ENCODE measurements around the gene DTNBP1. TPM values are rescaled to one million over a fixed set of nuclear protein-coding genes. Genes with fewer than 3 reads are reported as not detected.
A peak's percentile ranks its signal among the peaks of the same experiment; 100 is the strongest.

The DTNBP1 gene
- total and polyA plus RNA-seq, 11 donors = 7.0 to 38.4 (median 18.5) TPM

DNA sequence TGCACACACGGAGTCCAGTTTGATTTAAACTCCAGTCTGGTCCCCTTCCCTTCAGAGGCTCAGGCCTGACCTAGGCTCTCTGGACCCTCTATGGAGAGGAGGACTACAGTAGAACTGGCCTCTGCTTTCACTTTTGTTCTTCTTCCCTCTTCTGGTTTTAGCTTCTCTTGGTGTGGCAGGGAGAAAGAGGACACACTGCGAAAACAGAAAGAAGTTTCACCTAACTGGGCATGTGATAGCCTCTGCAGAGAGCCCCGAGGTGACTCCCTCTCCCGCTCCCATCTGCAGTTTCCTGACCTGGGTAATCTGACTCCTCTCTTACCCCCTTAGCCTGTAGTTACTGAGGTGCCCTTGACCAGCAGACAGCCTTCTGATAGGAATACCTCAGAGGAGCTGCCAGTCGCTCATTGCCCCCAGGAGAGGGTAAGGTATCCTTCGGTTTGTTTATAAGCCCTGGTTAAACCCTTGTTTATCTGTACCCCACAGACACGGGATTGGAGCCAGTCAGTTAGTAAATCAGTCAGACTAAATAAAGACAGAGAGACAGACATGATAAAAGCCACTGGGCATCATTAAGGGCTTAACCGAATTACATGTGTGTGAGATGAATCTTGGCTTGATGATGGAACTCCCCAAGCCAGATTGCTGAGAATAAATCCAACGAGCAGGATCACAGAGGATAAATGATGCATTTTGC lies 12.0 kb upstream of the DTNBP1 start:
- no peak for DNase-seq
- H3K4me1 ChIP-seq = peaks cover 0 to 24% (median 0%) of the 10 kb centered on the region in 12 donors
- WGBS, 4 donors = 57 to 60% (median 59%) methylated on average over 9 of the region's 9 CpGs
- intact Hi-C loops (cut with DNase I) = no loop called here
- no peaks in the 10 kb centered on the region for H3K27me3 ChIP-seq
- H3K27ac ChIP-seq = peak overlapping the region in 1 of 12 donors; percentile 76
- no peaks in the 10 kb centered on the region for H3K36me3 ChIP-seq
- ATAC-seq = peak in 3 of 4 donors; percentile 41 to 52 (median 49)
- H3K9me3 ChIP-seq = no peaks in the 10 kb centered on the region
- H3K4me3 ChIP-seq = no peak overlapping the region
- TF ChIP-seq, protein P1, sequence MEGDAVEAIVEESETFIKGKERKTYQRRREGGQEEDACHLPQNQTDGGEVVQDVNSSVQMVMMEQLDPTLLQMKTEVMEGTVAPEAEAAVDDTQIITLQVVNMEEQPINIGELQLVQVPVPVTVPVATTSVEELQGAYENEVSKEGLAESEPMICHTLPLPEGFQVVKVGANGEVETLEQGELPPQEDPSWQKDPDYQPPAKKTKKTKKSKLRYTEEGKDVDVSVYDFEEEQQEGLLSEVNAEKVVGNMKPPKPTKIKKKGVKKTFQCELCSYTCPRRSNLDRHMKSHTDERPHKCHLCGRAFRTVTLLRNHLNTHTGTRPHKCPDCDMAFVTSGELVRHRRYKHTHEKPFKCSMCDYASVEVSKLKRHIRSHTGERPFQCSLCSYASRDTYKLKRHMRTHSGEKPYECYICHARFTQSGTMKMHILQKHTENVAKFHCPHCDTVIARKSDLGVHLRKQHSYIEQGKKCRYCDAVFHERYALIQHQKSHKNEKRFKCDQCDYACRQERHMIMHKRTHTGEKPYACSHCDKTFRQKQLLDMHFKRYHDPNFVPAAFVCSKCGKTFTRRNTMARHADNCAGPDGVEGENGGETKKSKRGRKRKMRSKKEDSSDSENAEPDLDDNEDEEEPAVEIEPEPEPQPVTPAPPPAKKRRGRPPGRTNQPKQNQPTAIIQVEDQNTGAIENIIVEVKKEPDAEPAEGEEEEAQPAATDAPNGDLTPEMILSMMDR (IDR thresholded peaks at IDR 0.05) = no peak
- TF ChIP-seq POLR2A (IDR thresholded peaks at IDR 0.05) = no peak

- DNase-seq (no peak), ATAC-seq (no peak)
- 88 to 95% (median 93%) methylated on average over 3 of the region's 3 CpGs for WGBS, 4 donors
- Histone ChIP-seq H3K27ac (no peak overlapping the region), H3K36me3 (no peaks in the 10 kb centered on the region), H3K27me3 (no peaks in the 10 kb centered on the region), H3K9me3 (no peaks in the 10 kb centered on the region), H3K4me3 (no peak overlapping the region), H3K4me1 (peaks cover 0 to 24% (median 0%) of the 10 kb centered on the region in 12 donors)
- no peak for TF ChIP-seq POLR2A (IDR thresholded peaks at IDR 0.05)
- TF ChIP-seq, protein P1 (IDR thresholded peaks at IDR 0.05) = no peak
- intact Hi-C loops (cut with DNase I) = no loop called here
Observed at GRCh38 chr6:15673666-15674065, 10.8 kb upstream of the DTNBP1 start.

DNA sequence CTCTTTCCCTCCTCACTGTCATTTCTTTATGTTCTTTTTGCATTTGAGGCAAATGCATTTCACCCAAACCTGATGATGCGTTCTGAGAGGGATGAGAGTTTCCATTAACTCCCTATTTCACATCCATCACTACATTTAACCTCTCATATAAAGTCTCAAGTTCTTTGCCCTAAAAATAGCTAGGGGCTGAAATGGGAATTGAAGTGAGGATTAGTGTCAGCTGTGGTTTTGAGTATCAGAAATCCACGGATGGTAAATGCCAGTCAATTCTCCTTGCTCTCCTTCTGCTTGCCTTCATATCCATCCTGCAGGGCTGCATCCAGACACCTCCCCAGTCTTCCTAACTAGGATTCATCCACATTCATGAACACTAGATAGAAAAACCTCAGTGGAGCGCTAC lies 10.0 kb upstream of the DTNBP1 start:
- Histone ChIP-seq H3K36me3 (no peaks in the 10 kb centered on the region), H3K4me1 (peaks cover 0 to 24% (median 0%) of the 10 kb centered on the region in 12 donors), H3K27me3 (no peaks in the 10 kb centered on the region), H3K9me3 (no peaks in the 10 kb centered on the region), H3K27ac (no peak overlapping the region), H3K4me3 (no peak overlapping the region)
- TF ChIP-seq, protein P1 (IDR thresholded peaks at IDR 0.05) = no peak
- no peak for TF ChIP-seq POLR2A (IDR thresholded peaks at IDR 0.05)
- DNase-seq (no peak), ATAC-seq (no peak)
- 74 to 86% (median 79%) methylated on average over 3 of the region's 3 CpGs for WGBS, 4 donors
- intact Hi-C loops (cut with DNase I) = no loop called here

DNA sequence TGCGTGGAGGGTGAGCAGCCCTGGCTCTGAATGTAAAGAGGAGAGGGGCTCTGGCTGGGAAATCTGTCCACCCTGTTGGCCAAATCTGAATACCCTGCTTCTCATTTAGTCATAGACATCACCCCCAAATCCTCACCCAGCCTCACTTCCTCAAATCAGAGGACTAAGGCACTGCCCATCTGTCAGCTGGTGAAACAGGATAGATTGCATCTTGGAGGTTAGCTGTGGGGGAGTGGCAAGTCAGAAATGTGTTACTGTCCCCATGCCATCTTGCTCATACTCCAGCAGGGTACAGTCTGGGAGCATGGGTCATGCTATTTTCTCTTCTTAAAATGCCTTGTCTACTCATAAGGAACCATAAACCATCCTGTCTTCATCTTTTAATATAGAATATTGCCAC lies 9.5 kb upstream of the DTNBP1 start:
- Histone ChIP-seq H3K9me3 (no peaks in the 10 kb centered on the region), H3K36me3 (no peaks in the 10 kb centered on the region), H3K4me1 (peaks cover 0 to 24% (median 0%) of the 10 kb centered on the region in 12 donors), H3K4me3 (no peak overlapping the region), H3K27me3 (no peaks in the 10 kb centered on the region), H3K27ac (no peak overlapping the region)
- ATAC-seq = peak in 1 of 4 donors; percentile 29
- intact Hi-C loops (cut with DNase I) = no loop called here
- TF ChIP-seq, protein P1 (IDR thresholded peaks at IDR 0.05) = no peak
- TF ChIP-seq POLR2A (IDR thresholded peaks at IDR 0.05) = no peak
- no peak for DNase-seq
- 97 to 100% (median 100%) methylated on average over 1 of the region's 1 CpG for WGBS, 4 donors
